NCI-H69 (cell line): ENCODE results near the gene MGAT5B.
"Not testable (repeated sequence)": the region's sequence is repeated elsewhere in the genome, so short reads cannot be mapped to it uniquely, and the experiment has no call there.

ENCODE experiments used
- DNase-seq: peaks from one replicate; lab custom pipeline; 2025; lab: John Stamatoyannopoulos, UW

MGAT5B gene

GRCh38 chr17:76868176-76868668 is at the start of gene MGAT5B:
Gene MGAT5B, plus strand, starts transcription at chr17:76868404. Its CDS starts 626 bp downstream, at chr17:76869030.
- DNase-seq = peak; percentile 95

GRCh38 chr17:76820039-76820438 is 48.2 kb upstream of the MGAT5B start:
- DNase-seq = peak; percentile 92

- peak; percentile 98 for DNase-seq
Observed at GRCh38 chr17:76820561-76820960, 47.6 kb upstream of the MGAT5B start.

- DNase-seq = no peak
Observed at GRCh38 chr17:76822184-76822778, 45.9 kb upstream of the MGAT5B start.

GRCh38 chr17:76824093-76824492 is 44.1 kb upstream of the MGAT5B start:
- DNase-seq = no peak

- DNase-seq = no peak
Observed at GRCh38 chr17:76826330-76827068, 41.7 kb upstream of the MGAT5B start.

- no peak for DNase-seq
Observed at GRCh38 chr17:76827736-76828135, 40.5 kb upstream of the MGAT5B start.

GRCh38 chr17:76830987-76831715 is 37.1 kb upstream of the MGAT5B start:
- peak; percentile 77 for DNase-seq

- DNase-seq = no peak
Observed at GRCh38 chr17:76833034-76833644, 35.1 kb upstream of the MGAT5B start.

GRCh38 chr17:76833747-76834146 is 34.5 kb upstream of the MGAT5B start:
- DNase-seq = no peak

GRCh38 chr17:76834870-76835269 is 33.3 kb upstream of the MGAT5B start:
- peak; percentile 25 for DNase-seq

- DNase-seq = peak; percentile 55
Observed at GRCh38 chr17:76840443-76840767, 27.8 kb upstream of the MGAT5B start.

- DNase-seq = peak; percentile 71
Observed at GRCh38 chr17:76840884-76841775, 27.1 kb upstream of the MGAT5B start.

GRCh38 chr17:76841776-76842405 is 26.3 kb upstream of the MGAT5B start:
- peak; percentile 96 for DNase-seq

- DNase-seq = not testable (repeated sequence)
Observed at GRCh38 chr17:76843068-76843467, 25.1 kb upstream of the MGAT5B start.

- DNase-seq = peak; percentile 47
Observed at GRCh38 chr17:76843703-76844484, 24.3 kb upstream of the MGAT5B start.

GRCh38 chr17:76844485-76844829 is 23.7 kb upstream of the MGAT5B start:
- no peak for DNase-seq

- no peak for DNase-seq
Observed at GRCh38 chr17:76844846-76845245, 23.4 kb upstream of the MGAT5B start.

- peak; percentile 24 for DNase-seq
Observed at GRCh38 chr17:76845541-76846017, 22.6 kb upstream of the MGAT5B start.

GRCh38 chr17:76847031-76847430 is 21.2 kb upstream of the MGAT5B start:
- no peak for DNase-seq
